DOHH2 (cell line): Measurements from ENCODE around the gene CBARP.

Experiments used
- CTCF ChIP-seq: fragments of 200-600 bp; sonication (generic); IDR thresholded peaks from one replicate; pipeline ENCODE4 v1.5.1; 2014; ENCODE audit warnings: antibody characterized with exemption, mild to moderate bottlenecking, low read depth, low read length; ENCODE audit not compliant: poor library complexity, severe bottlenecking
- EZH2phosphoT487 ChIP-seq: fragments of 200-600 bp; sonication (generic); IDR thresholded peaks from 2 replicates; pipeline ENCODE4 v1.6.1; 2017; ENCODE audit warnings: borderline replicate concordance, mild to moderate bottlenecking, antibody characterized with exemption, low read length, moderate library complexity, mixed read lengths

DNA sequence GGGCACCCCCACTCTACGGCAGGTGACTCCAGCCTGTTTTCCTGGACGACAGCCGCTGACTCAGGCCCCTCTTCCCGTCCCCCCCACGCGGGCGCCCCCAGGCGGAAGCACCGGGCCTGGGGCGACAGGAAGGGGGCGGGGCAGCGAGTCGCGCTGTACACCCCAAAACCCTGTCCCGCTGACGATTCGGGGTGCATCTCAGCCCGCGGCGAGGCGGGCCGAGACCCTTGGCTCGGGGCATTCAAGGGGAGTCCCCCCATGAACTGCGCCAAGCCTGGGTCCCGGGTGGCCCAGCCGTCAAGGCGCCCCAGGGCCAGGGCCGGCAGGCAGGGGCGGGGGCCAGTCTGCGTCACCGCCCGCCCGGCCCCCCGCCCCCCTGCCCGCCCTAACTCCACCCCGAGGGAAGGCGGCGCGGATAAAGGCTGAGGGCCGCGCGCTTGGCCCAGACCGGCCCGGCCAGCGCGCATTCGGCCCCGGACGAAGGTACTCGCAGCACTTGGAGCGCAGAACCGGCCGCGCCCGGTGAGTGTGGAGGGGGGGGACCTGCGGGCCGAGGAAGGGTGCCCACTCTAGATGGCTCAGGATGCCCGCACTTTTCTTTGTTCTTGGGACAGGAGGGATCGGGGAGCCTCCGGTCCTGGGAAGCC, 10.5 kb upstream of the CBARP start, which contains the start of gene MIDN:
- TF ChIP-seq CTCF (peak; percentile 56), EZH2phosphoT487 (no peak)
